OCI-LY7 (cell line): Measurements from ENCODE around the gene JUN. TPM values are rescaled to one million over a fixed set of nuclear protein-coding genes. Genes with fewer than 3 reads are reported as not detected.

Experiments used
- BruUV-seq: library from RNA; stranded (reverse); fragments of 400-500 nt; replicated peaks from 2 replicates; lab custom pipeline; 2021; lab: Mats Ljungman, UMichigan
- CTCF ChIA-PET: fragments of 300-600 bp; sonication (Branson Sonifier 250); formaldehyde crosslinking; loops from one replicate; lab custom pipeline; 2022; ENCODE audit warnings: antibody characterized with exemption; ENCODE audit not compliant: unreplicated experiment; lab: Charles Lee
- POLR2A ChIA-PET: fragments of 300-600 bp; sonication (Branson Sonifier 250); formaldehyde crosslinking; loops from one replicate; lab custom pipeline; 2022; ENCODE audit warnings: antibody characterized with exemption; lab: Charles Lee
- DNase-seq: peaks from one replicate; pipeline ENCODE4 v3.0.0-alpha.2; 2015; ENCODE audit warnings: low spot score
- H2AFZ ChIP-seq: fragments of 200-600 bp; sonication (generic), shearing (Covaris generic); 2 replicates; pipeline ENCODE4 v1.6.1; 2014; ENCODE audit warnings: mild to moderate bottlenecking, antibody characterized with exemption, low read length, moderate library complexity
- H3K27ac ChIP-seq: fragments of 200-600 bp; sonication (generic); 2 replicates; pipeline ENCODE4 v1.5.1; 2014; ENCODE audit warnings: mixed run types, low read depth, mild to moderate bottlenecking, moderate library complexity, low read length, inconsistent platforms; ENCODE audit not compliant: poor library complexity, severe bottlenecking
- H3K36me3 ChIP-seq: fragments of 200-600 bp; sonication (generic); 2 replicates; pipeline ENCODE4 v1.6.1; 2014; ENCODE audit warnings: mild to moderate bottlenecking, antibody characterized with exemption, low read length, moderate library complexity, mixed read lengths; ENCODE audit not compliant: insufficient read depth
- H3K4me1 ChIP-seq: fragments of 200-600 bp; sonication (generic); 2 replicates; pipeline ENCODE4 v1.5.1; 2014; ENCODE audit warnings: mild to moderate bottlenecking, low read length; ENCODE audit not compliant: insufficient read depth, poor library complexity, severe bottlenecking
- H3K4me2 ChIP-seq: fragments of 200-600 bp; sonication (generic); 2 replicates; pipeline ENCODE4 v1.6.1; 2014; ENCODE audit warnings: mild to moderate bottlenecking, low read length
- H3K4me3 ChIP-seq: fragments of 200-600 bp; sonication (generic); 2 replicates; pipeline ENCODE4 v1.5.1; 2014; ENCODE audit warnings: mild to moderate bottlenecking, low read depth, low read length; ENCODE audit not compliant: poor library complexity, severe bottlenecking
- H3K79me2 ChIP-seq: fragments of 200-600 bp; sonication (generic); 2 replicates; pipeline ENCODE4 v1.6.1; 2016; ENCODE audit warnings: low read depth, mild to moderate bottlenecking, low read length, moderate library complexity, mixed read lengths; ENCODE audit not compliant: insufficient read depth
- H3K9me2 ChIP-seq: fragments of 200-600 bp; sonication (generic); 2 replicates; pipeline ENCODE4 v1.6.1; 2016; ENCODE audit warnings: mild to moderate bottlenecking, low read length, mixed read lengths; ENCODE audit not compliant: insufficient read depth
- H3K9me3 ChIP-seq: fragments of 200-600 bp; sonication (generic); 2 replicates; pipeline ENCODE4 v1.6.1; 2014; ENCODE audit warnings: mild to moderate bottlenecking, mixed run types, low read length, mixed read lengths
- H4K20me1 ChIP-seq: fragments of 200-600 bp; sonication (generic); 2 replicates; pipeline ENCODE4 v1.6.1; 2014; ENCODE audit warnings: mild to moderate bottlenecking, antibody characterized with exemption, low read length, moderate library complexity, mixed read lengths; ENCODE audit not compliant: insufficient read depth
- CTCF ChIP-seq: fragments of 200-600 bp; sonication (generic); conservative IDR thresholded peaks from 2 replicates; pipeline ENCODE4 v1.5.1; 2014; ENCODE audit warnings: mild to moderate bottlenecking, antibody characterized with exemption, low read length, moderate library complexity, mixed read lengths
- EZH2phosphoT487 ChIP-seq: fragments of 200-600 bp; sonication (generic); IDR thresholded peaks from 2 replicates; pipeline ENCODE4 v1.6.1; 2018; ENCODE audit warnings: low read depth, borderline replicate concordance, mild to moderate bottlenecking, mixed run types, antibody characterized with exemption, low read length, moderate library complexity, mixed read lengths
- intact Hi-C: fragments of 100-400 bp; cut with micrococcal nuclease; formaldehyde crosslinking; loops from one replicate; pipeline ENCODE4 v1.10.0; 2022; ENCODE audit not compliant: unreplicated experiment
- total RNA-seq, 2 experiments: library from RNA; depleted of rRNA in 1 of 2; stranded (reverse); fragments of >200 nt in 1 of 2; shearing (Covaris generic) in 1 of 2; gene quantifications; 2 replicates each; pipeline ENCODE4 v1.2.3, GENCODE V29; 2014 to 2022

JUN gene
- total RNA-seq, 2 experiments from 2014 or later, result 4.2 to 7.7 TPM

- Histone ChIP-seq H3K4me3 (no peak overlapping the region), H3K79me2 (no peaks in the 10 kb centered on the region), H3K27ac (no peak overlapping the region), H3K4me1 (no peaks in the 10 kb centered on the region), H3K4me2 (no peak overlapping the region), H3K9me3 (no peaks in the 10 kb centered on the region), H4K20me1 (no peaks in the 10 kb centered on the region), H2AFZ (no peak overlapping the region), H3K9me2 (no peaks in the 10 kb centered on the region), H3K36me3 (no peaks in the 10 kb centered on the region)
- intact Hi-C loops, result loop anchor here (10.0 kb wide), 1 partner anchor 1199 kb away; no protein-coding TSS in a partner anchor
- ChIA-PET CTCF (no interaction called here), POLR2A (no interaction called here)
- DNase-seq, result no peak
- TF ChIP-seq EZH2phosphoT487 (no peak), CTCF (no peak)
- BruUV-seq, result no TSS peak
These were observed 37.7 kb downstream of the JUN start for GRCh38 chr1:58746182-58746581.

- intact Hi-C loops, result loop anchor here (10.0 kb wide), 1 partner anchor 1199 kb away; no protein-coding TSS in a partner anchor
- H3K9me3 ChIP-seq, result no peaks in the 10 kb centered on the region
- no peak overlapping the region for H2AFZ ChIP-seq
- H4K20me1 ChIP-seq, result no peaks in the 10 kb centered on the region
- DNase-seq, result no peak
- no peaks in the 10 kb centered on the region for H3K4me1 ChIP-seq
- H3K36me3 ChIP-seq, result no peaks in the 10 kb centered on the region
- ChIA-PET POLR2A (no interaction called here), CTCF (no interaction called here)
- H3K4me2 ChIP-seq, result no peak overlapping the region
- no peak overlapping the region for H3K4me3 ChIP-seq
- TF ChIP-seq CTCF, result no peak
- TF ChIP-seq EZH2phosphoT487, result no peak
- H3K79me2 ChIP-seq, result no peaks in the 10 kb centered on the region
- H3K27ac ChIP-seq, result no peak overlapping the region
- BruUV-seq, result no TSS peak
- no peaks in the 10 kb centered on the region for H3K9me2 ChIP-seq
These were observed 38.2 kb downstream of the JUN start for GRCh38 chr1:58745666-58746065.

GRCh38 chr1:58745117-58745516, 38.7 kb downstream of the JUN start:
- no peaks in the 10 kb centered on the region for H3K9me2 ChIP-seq
- no peak overlapping the region for H3K4me3 ChIP-seq
- no peak for DNase-seq
- H3K79me2 ChIP-seq, result no peaks in the 10 kb centered on the region
- H3K4me1 ChIP-seq, result no peaks in the 10 kb centered on the region
- ChIA-PET POLR2A (interaction anchor here (0.7 kb wide), 1 partner anchor 314 kb away, joined by 3 read pairs; no protein-coding TSS in a partner anchor), CTCF (no interaction called here)
- no peaks in the 10 kb centered on the region for H4K20me1 ChIP-seq
- no peaks in the 10 kb centered on the region for H3K9me3 ChIP-seq
- no peak overlapping the region for H3K4me2 ChIP-seq
- no peaks in the 10 kb centered on the region for H3K36me3 ChIP-seq
- H3K27ac ChIP-seq, result no peak overlapping the region
- TF ChIP-seq EZH2phosphoT487 (no peak), CTCF (no peak)
- no peak overlapping the region for H2AFZ ChIP-seq
- intact Hi-C loops, result loop anchor here (10.0 kb wide), 1 partner anchor 1200 kb away; no protein-coding TSS in a partner anchor
- no TSS peak for BruUV-seq
